ENCODE results near the gene ASIC5.
"Not testable (repeated sequence)": the region's sequence is repeated elsewhere in the genome, so short reads cannot be mapped to it uniquely, and the experiment has no call there.

ASIC5 gene, protein sequence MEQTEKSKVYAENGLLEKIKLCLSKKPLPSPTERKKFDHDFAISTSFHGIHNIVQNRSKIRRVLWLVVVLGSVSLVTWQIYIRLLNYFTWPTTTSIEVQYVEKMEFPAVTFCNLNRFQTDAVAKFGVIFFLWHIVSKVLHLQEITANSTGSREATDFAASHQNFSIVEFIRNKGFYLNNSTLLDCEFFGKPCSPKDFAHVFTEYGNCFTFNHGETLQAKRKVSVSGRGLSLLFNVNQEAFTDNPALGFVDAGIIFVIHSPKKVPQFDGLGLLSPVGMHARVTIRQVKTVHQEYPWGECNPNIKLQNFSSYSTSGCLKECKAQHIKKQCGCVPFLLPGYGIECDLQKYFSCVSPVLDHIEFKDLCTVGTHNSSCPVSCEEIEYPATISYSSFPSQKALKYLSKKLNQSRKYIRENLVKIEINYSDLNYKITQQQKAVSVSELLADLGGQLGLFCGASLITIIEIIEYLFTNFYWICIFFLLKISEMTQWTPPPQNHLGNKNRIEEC
- total RNA-seq: 0 reads per million in 2 experiments

- no peak for DNase-seq (ENCODE audit: low read depth)
Measured at GRCh38 chr4:155866177-155866576, at the start of gene ASIC5. TSS of gene ASIC5 (minus strand) at chr4:155866277. CDS start at chr4:155866226, 51 bp downstream.

- DNase-seq (ENCODE audit: low read depth): no peak
Measured at GRCh38 chr4:155914782-155915181, 48.7 kb upstream of the ASIC5 start.

DNA sequence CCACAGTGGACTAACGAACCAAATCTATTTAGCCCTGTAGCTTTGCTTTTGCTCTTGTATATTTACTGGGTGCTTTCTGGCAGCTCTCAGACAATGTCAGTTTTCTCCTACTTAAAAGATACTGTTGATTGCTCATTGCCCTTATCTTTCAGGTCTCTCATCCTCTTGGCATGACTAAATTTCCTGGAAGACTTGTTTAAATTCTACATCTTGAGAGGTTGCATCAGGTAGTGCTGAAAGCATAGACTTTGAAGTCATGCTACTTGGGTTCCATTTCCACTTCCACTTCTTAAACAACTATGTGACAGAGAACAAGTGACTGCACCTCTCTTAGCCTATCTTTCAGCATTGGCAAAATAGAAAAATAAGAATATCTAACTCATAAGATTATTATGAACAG, 45.8 kb upstream of the ASIC5 start:
- DNase-seq (ENCODE audit: low read depth): no peak

- no peak for DNase-seq (ENCODE audit: low read depth)
Measured at GRCh38 chr4:155909615-155910226, 43.6 kb upstream of the ASIC5 start.

DNA sequence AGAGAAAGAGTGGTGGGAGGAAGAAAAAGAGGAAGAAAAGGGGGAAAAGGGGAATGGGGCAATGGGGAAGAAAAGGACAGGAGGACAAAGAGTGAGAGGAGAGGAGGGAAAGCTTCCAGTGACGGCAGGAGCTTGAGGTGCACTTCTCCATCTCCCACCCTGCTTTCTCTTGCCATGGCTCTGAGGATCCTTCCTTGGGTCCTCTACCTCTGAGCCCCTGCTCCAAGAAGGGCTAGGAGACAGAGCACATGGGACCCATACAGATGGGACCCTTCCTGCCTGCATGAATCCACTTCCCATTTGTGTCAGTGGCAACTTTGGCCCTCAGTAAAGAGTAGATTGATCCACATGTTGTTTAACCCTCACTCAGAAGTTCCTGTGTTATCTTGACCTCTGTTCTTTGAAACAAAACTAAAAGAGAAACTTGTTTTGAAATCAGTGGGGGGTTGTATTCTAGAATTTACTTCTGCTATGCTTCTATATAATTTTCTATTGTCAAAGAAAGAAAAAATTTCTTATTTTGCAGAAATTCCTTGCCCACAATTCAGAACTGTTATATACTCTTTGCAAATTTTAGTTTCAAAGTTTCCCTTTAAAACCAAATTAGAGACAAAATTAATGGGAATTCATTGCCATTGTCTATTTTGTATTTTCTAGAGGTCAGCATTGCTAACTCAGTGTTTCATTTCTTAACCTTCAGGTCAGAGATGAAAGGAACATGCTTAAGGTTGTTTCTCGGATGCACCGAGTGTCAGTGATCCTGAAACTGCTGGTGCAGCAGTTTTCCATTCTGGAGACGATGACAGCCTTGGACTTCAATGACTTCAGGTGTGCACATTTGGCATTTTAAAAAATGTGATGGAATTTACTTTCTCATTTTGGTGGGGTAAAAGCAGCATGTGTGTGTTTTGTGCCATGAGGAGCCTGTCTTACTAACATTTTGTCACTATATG, 42.4 kb upstream of the ASIC5 start:
- no peak for DNase-seq (ENCODE audit: low read depth)

DNA sequence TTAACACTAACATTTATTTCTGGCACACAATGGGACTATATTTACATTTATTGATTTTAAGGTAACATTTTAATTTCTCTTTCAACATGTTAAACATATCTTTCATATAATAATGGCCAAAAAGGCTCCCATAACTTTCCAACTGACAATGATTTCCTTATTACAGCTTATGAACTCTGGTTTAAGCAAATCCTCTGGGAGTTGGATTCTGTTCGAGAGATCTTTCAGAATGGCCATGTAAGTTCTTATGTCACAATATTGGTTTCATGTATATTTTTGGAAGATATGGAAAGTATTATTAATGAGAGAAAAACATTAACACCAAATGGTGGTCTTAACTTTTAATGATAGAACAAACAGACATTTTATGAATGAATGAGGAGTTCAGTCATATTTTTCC, 41.5 kb upstream of the ASIC5 start:
- no peak for DNase-seq (ENCODE audit: low read depth)

DNA sequence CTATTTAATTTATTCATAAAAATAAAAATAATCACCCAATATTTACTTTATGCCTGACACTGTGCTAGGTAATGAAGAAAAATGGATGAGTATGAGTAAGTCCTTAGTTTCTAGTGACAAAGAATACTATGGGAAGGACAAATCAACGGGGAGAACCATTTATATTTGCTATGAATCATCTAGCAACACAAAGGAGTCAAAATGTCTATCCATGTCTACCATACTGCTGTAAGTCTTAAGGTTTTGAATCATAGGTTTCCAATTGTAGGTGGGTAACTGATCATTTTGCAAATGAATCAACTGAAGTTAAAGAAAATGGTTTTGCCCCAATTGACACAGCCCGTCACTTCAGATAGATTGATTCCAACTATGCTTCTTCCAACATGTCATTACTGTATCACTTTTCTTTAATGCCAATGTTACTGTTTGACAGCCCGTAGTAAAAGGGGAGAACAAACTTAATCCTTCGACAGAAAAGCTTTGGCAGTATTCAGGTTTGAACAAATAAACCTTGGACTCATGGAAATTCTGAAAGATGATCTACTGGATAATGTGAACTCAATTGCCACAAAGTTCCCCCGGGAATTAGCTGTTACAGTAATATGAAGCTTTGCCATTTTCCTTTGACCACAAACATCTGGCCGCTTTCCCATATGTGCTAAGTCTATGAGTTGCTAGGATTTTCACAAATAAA, 40.6 kb upstream of the ASIC5 start:
- no peak for DNase-seq (ENCODE audit: low read depth)

GRCh38 chr4:155904331-155904730, 38.3 kb upstream of the ASIC5 start:
- DNase-seq (ENCODE audit: low read depth): no peak

GRCh38 chr4:155903453-155903852, 37.4 kb upstream of the ASIC5 start, which contains the start of gene TDO2:
TSS of gene TDO2 (plus strand) at chr4:155903696. CDS start at chr4:155903759, 63 bp downstream.
- no peak for DNase-seq (ENCODE audit: low read depth)

DNA sequence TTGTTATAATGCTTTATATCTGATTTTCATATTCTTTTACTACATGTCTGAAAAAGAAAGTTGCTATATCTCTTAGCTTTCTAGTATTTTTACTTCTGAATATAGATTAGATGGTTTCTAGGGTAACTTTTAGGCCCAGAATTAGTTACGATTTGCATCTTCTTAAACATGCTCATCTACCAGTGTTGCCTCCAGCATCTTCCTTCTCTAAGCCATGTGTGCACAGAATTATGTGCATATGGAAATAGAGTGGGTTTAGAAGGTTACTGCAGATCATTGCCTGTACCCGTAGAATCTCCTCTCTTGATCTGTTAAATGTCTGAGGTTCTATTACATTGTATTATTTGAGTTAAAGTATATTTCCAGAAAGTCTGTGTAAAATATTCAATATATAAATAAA, 34.9 kb upstream of the ASIC5 start:
- no peak for DNase-seq (ENCODE audit: low read depth)

DNA sequence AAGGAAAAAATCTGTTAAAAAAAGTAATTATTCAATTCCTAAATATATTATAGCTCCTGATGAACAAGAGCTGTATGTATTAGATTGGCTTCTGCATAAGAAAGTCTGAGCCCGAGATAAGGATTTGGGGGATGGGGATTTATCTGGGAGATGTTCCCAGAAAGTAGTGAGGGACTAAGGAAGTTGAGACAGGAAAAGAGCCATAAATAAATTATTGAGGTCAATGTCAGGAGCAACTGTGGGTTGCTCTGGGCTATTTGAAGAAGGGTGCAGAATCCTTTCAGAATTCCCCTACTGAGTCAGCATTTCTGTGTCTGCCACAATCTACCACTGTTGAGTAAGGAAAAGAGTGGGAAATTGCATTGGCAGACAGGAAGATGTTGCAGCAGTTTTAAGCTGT, 34.3 kb upstream of the ASIC5 start:
- DNase-seq (ENCODE audit: low read depth): no peak

DNA sequence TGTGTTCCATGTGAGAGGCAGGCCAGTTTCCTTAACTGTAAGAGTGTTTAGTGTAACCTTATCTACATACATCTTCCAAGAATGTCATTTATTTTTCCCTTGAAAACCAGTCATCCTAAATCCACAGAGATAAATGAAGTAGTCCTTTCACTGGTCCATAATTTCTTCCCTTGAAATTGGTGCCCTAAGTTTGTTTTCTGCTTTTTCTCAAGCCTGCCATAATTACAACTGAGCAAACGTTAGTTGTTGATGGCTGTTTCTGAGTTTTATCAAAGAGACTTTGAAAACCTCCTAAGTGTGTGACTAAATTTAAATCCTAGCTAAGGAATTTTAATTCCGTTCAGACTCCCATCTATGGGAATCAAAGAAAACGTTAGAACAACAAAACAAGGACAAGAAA, 33.8 kb upstream of the ASIC5 start:
- DNase-seq (ENCODE audit: low read depth): no peak

DNA sequence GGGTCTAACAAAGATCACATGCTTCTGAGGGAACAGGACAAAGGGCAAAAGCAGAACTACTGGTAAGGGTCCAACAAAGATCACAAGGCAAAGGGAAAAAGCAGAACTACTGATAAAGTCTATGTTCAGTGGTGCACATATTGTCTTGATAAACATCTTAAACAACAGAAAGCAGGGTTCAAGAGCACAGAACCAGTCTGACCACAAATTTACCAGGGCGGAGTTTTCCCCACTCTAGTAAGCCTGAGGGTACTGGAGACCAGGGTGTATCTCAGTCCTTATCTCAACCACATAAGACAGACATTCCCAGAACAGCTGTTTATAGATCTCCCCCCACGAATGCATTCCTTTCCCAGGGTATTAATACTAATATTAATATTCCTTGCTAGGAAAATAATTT, 32.3 kb upstream of the ASIC5 start:
- not testable (repeated sequence) for DNase-seq (ENCODE audit: low read depth)

DNA sequence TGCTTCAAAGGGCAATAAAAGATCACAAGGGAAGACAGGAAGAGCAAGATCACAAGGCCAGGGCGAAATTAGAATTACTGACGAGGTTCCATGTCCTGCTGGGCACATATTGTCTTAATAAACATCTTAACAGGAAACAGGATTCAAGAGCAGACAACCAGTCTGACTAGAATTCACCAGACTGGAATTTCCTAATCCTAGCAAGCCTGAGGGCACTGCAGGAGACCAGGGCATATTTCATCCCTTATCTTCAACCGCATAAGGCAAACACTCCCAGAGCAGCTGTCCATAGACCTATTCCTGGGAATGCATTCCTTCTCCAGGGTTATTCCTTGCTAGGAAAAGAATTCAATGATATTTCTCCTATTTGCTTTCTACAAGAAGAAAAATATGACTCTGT, 25.0 kb upstream of the ASIC5 start:
- DNase-seq (ENCODE audit: low read depth): no peak

DNA sequence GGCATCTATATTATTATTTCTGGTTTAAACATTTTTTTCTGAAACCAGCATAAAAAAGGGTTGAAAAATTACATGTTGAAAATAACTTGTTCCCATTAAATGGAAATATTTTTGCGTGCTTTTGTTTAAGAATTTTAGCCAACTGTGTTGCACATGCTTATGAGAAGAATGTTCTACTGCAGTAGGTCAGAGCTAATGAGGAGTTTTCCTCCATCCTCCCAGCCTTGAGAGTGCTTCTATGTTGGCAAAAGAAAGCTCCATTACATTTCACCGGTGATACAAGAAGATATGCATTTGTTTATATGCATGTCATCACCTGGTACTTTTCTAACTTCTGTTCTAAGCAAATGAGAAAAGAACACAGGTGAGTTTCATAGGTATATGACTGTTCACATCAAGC, 23.9 kb upstream of the ASIC5 start:
- DNase-seq (ENCODE audit: low read depth): no peak

- DNase-seq (ENCODE audit: low read depth): no peak
Measured at GRCh38 chr4:155889031-155889793, 23.1 kb upstream of the ASIC5 start.

DNA sequence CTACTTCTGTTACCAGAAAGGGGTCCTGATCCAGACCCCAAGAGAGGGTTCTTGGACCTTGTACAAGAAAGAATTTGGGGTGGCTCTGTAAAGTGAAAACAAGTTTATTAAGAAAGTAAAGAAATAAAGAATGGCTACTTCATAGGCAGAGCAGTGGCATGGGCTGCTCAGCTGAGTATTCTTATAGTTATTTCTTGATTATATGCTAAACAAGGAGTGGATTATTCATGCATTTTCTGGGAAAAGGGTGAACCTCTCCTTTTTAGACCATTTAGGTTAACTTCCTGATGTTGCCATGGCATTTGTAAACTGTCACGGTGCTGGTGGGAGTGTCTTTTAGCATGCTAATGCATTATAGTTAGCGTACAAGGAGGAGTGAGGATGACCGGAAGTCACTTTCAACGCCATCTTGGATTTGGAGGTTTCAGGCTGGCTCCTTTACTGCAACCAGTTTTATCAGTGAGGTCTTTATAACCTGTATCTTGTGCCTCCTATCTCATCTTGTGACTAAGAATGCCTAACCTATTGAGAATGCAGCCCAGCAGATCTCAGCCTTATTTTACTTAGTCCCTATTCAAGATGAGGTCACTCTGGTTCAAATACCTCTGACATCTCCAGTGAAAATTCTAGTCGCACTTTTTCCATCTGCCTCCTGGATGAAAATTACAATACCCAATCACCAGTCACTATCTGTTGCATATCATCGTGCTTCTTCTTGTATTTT, 21.9 kb upstream of the ASIC5 start:
- DNase-seq (ENCODE audit: low read depth): no peak

GRCh38 chr4:155887045-155887444, 21.0 kb upstream of the ASIC5 start:
- DNase-seq (ENCODE audit: low read depth): no peak

DNA sequence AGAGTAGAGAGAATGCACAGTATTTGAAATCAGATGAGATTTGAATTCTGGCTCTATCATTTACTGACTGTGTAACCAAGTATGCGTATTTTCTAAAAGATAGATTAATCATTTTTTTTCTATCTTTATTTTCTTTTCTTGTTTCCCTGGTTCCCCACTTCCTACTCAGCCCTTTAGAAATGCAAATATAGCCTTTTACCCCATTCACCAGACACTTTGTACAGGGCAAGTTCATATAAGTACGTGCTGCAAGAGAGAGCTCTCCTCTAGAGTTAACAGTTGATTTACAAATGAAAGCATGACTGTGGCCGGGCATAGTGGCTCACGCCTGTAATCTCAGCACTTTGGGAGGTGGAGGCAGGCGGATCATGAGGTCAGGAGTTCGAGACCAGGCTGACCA, 19.6 kb upstream of the ASIC5 start:
- no peak for DNase-seq (ENCODE audit: low read depth)

- DNase-seq (ENCODE audit: low read depth): no peak
Measured at GRCh38 chr4:155883895-155884294, 17.8 kb upstream of the ASIC5 start.

All from T follicular helper cell (primary cell).